ENCODE measurements around the gene UBR1. TPM values are rescaled to one million over a fixed set of nuclear protein-coding genes. Genes with fewer than 3 reads are reported as not detected.
"Not testable (repeated sequence)": the region's sequence is repeated elsewhere in the genome, so short reads cannot be mapped to it uniquely, and the experiment has no call there.

The UBR1 gene
- total RNA-seq, 1 experiment from 2014 or later: 18.9 TPM

- Mint-ChIP-seq H3K4me1 (no peaks in the 10 kb centered on the region), H3K36me3 (peaks cover 25% of the 10 kb centered on the region), H3K4me3 (no peak overlapping the region), H3K9me3 (no peaks in the 10 kb centered on the region), H3K27ac (no peak overlapping the region), H3K27me3 (ENCODE audit: low read depth) (no peaks in the 10 kb centered on the region)
- ChIA-PET CTCF (no interaction called here), POLR2A (no interaction called here)
- ATAC-seq (no peak), DNase-seq (ENCODE audit: low spot score) (no peak)
- TF ChIP-seq HMGA2 (CRISPR knock-in tag; IDR thresholded peaks at IDR 0.05) (no peak), TP53 (CRISPR knock-in tag; IDR thresholded peaks at IDR 0.05) (no peak), TCF7 (CRISPR knock-in tag; IDR thresholded peaks at IDR 0.05; ENCODE audit: low read depth) (no peak), EMX1 (CRISPR knock-in tag; IDR thresholded peaks at IDR 0.05) (no peak), ZNF671 (CRISPR knock-in tag; IDR thresholded peaks at IDR 0.05) (no peak), CBFB (CRISPR knock-in tag; IDR thresholded peaks at IDR 0.05; ENCODE audit: low read depth) (no peak), ZMAT4 (CRISPR knock-in tag; IDR thresholded peaks at IDR 0.05) (no peak), NFYB (CRISPR knock-in tag; conservative IDR thresholded peaks at IDR 0.05; ENCODE audit: low read depth) (no peak)
- TF ChIP-seq, protein P1, sequence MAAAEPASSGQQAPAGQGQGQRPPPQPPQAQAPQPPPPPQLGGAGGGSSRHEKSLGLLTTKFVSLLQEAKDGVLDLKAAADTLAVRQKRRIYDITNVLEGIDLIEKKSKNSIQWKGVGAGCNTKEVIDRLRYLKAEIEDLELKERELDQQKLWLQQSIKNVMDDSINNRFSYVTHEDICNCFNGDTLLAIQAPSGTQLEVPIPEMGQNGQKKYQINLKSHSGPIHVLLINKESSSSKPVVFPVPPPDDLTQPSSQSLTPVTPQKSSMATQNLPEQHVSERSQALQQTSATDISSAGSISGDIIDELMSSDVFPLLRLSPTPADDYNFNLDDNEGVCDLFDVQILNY (CRISPR knock-in tag; IDR thresholded peaks at IDR 0.05): no peak
Measured at GRCh38 chr15:43029476-43029875, 76.4 kb downstream of the UBR1 start.

DNA sequence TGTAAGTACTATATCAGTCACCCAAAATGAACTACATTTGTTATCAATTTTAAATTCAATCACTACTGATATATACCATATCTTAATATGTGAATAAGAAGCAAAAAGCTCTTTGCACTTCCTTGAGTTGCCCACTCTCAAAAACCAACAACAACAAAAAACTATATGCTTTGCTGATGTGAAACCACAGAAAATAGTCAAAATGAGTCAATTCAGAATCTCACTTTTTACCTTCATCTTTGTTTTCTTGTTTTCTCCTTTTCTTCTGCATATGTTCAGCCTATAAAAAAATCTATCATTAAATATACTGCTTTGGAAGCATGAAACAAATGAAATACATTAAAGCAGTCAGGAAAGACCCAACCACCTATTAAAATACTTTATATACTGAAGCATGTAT lies 80.7 kb downstream of the UBR1 start:
- ATAC-seq (no peak), DNase-seq (ENCODE audit: low spot score) (no peak)
- ChIA-PET CTCF (no interaction called here), POLR2A (no interaction called here)
- Mint-ChIP-seq H3K27ac (no peak overlapping the region), H3K4me3 (no peak overlapping the region), H3K36me3 (peaks cover 19% of the 10 kb centered on the region), H3K4me1 (no peaks in the 10 kb centered on the region), H3K9me3 (no peaks in the 10 kb centered on the region), H3K27me3 (ENCODE audit: low read depth) (no peaks in the 10 kb centered on the region)
- TF ChIP-seq NR3C1 (CRISPR knock-in tag; conservative IDR thresholded peaks at IDR 0.05; ENCODE audit: low read depth) (no peak), RORB (CRISPR knock-in tag; IDR thresholded peaks at IDR 0.05) (no peak), ZNF121 (CRISPR knock-in tag; IDR thresholded peaks at IDR 0.05) (no peak), MAX (CRISPR knock-in tag; IDR thresholded peaks at IDR 0.05) (no peak), TCF7 (CRISPR knock-in tag; IDR thresholded peaks at IDR 0.05; ENCODE audit: low read depth) (no peak), JUN (CRISPR knock-in tag; IDR thresholded peaks at IDR 0.05) (no peak), MYBL2 (CRISPR knock-in tag; IDR thresholded peaks at IDR 0.05) (no peak), FOXP4 (CRISPR knock-in tag; IDR thresholded peaks at IDR 0.05) (no peak), CREB1 (CRISPR knock-in tag; IDR thresholded peaks at IDR 0.05) (no peak), ZNF671 (CRISPR knock-in tag; IDR thresholded peaks at IDR 0.05) (no peak), NFYB (CRISPR knock-in tag; conservative IDR thresholded peaks at IDR 0.05; ENCODE audit: low read depth) (no peak)
- TF ChIP-seq, protein P2, sequence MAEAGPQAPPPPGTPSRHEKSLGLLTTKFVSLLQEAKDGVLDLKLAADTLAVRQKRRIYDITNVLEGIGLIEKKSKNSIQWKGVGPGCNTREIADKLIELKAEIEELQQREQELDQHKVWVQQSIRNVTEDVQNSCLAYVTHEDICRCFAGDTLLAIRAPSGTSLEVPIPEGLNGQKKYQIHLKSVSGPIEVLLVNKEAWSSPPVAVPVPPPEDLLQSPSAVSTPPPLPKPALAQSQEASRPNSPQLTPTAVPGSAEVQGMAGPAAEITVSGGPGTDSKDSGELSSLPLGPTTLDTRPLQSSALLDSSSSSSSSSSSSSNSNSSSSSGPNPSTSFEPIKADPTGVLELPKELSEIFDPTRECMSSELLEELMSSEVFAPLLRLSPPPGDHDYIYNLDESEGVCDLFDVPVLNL (CRISPR knock-in tag; IDR thresholded peaks at IDR 0.05; ENCODE audit: borderline replicate concordance, low read depth): no peak
- TF ChIP-seq, protein P3, sequence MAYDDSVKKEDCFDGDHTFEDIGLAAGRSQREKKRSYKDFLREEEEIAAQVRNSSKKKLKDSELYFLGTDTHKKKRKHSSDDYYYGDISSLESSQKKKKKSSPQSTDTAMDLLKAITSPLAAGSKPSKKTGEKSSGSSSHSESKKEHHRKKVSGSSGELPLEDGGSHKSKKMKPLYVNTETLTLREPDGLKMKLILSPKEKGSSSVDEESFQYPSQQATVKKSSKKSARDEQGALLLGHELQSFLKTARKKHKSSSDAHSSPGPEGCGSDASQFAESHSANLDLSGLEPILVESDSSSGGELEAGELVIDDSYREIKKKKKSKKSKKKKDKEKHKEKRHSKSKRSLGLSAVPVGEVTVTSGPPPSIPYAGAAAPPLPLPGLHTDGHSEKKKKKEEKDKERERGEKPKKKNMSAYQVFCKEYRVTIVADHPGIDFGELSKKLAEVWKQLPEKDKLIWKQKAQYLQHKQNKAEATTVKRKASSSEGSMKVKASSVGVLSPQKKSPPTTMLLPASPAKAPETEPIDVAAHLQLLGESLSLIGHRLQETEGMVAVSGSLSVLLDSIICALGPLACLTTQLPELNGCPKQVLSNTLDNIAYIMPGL (CRISPR knock-in tag; IDR thresholded peaks at IDR 0.05): no peak
- TF ChIP-seq, protein P4, sequence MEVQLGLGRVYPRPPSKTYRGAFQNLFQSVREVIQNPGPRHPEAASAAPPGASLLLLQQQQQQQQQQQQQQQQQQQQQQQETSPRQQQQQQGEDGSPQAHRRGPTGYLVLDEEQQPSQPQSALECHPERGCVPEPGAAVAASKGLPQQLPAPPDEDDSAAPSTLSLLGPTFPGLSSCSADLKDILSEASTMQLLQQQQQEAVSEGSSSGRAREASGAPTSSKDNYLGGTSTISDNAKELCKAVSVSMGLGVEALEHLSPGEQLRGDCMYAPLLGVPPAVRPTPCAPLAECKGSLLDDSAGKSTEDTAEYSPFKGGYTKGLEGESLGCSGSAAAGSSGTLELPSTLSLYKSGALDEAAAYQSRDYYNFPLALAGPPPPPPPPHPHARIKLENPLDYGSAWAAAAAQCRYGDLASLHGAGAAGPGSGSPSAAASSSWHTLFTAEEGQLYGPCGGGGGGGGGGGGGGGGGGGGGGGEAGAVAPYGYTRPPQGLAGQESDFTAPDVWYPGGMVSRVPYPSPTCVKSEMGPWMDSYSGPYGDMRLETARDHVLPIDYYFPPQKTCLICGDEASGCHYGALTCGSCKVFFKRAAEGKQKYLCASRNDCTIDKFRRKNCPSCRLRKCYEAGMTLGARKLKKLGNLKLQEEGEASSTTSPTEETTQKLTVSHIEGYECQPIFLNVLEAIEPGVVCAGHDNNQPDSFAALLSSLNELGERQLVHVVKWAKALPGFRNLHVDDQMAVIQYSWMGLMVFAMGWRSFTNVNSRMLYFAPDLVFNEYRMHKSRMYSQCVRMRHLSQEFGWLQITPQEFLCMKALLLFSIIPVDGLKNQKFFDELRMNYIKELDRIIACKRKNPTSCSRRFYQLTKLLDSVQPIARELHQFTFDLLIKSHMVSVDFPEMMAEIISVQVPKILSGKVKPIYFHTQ (CRISPR knock-in tag; IDR thresholded peaks at IDR 0.05): no peak

- H3K9me3 Mint-ChIP-seq; H3K4me3 Mint-ChIP-seq; H3K4me1 Mint-ChIP-seq; CTCF ChIA-PET; DNase-seq (ENCODE audit: low spot score); H3K27ac Mint-ChIP-seq; ATAC-seq; POLR2A ChIA-PET; H3K27me3 Mint-ChIP-seq (ENCODE audit: low read depth): not testable (repeated sequence)
- peaks cover 42% of the 10 kb centered on the region for H3K36me3 Mint-ChIP-seq
Measured at GRCh38 chr15:43014671-43015070, 91.2 kb downstream of the UBR1 start.
